Kasumi-1 (cell line): Measurements from ENCODE around the gene ABCC11.

Source experiments
- DNase-seq, 2 experiments: peaks; one replicate each; lab custom pipeline; 2025; lab: John Stamatoyannopoulos, UW

The ABCC11 gene

DNA sequence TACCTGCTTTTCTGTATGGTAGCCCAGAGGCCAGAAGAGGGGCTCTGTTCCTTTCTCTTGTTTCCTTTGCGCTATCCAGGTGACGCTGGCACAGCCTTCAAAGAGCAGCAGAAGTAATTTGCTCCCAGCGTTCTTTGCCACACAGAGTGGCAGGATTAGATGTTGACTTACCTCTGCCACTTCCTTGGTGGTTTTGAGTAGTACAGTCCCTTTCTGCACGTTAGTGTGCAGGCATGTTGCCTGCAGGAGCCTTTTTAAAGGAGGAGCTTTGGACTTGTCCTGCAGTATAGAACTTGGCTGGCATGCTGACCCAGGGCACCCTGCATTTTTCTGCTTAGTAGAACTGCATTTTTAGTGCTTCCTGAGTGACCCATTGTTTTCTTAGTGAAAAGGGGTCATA, at the start of gene ABCC11:
TSS of gene ABCC11 (minus strand) at position 229 of the 400 bp plus-strand sequence. CDS start 15,618 bp downstream, outside the sequence.
- no peak for DNase-seq

GRCh38 chr16:48295488-48296281, 48.3 kb upstream of the ABCC11 start:
- no peak for DNase-seq

DNA sequence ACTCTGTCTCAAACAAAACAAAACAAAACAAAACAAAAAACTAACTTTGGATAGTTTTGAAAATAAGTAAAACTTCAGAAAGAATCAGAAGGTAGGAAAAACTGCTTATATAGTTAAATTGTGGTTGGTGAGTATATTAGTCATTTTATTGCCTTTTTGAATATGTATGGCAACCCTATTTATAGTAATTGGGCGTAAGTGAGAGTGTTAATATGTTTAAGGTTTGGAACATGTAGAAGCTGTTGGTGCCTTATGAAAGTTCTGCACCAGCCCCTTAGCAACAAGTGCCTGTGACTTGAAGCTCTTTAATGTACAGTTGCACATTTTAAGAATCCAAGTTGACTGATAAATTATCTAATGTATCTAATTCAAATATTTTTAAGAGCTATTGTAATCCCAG, 47.4 kb upstream of the ABCC11 start:
- DNase-seq, result no peak

DNA sequence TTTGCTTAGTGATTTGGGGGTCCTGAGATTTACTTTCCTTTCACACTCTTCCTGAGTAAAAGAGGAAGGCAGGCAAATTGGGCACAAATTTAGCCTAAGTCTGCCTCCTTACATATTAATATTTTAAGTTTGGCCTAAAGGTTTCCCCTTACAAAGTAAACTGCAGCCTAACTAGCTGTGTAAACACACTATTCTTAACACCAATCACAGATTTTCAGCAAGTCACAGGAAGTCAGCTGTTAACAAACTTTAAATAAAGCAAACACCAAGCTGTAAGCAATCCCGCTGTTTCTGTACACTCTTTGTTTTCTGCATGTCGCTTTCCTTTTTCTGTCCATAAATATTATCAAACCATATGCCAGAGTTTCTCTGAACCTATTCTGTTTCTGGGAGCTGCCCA, 45.1 kb upstream of the ABCC11 start:
- DNase-seq, result no peak

GRCh38 chr16:48291754-48292153, 44.4 kb upstream of the ABCC11 start:
- no peak for DNase-seq

DNA sequence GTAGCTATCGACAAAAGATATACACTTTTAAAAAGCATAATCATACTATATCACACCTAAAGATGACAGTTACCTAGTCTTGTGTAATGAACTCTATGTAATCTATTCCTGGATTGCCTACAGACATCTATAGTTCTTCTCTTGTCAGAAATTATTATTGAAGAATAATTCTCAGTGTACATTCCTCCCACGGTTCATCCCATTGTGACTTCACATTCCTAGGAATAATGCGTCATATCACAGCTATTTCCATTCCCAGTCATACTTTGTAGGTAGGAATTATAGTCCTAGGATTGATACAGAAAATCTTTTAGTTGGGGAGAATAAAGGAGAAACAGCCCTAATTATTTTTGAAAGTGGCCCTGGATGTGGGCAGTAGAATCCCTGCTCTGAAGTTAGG, 44.0 kb upstream of the ABCC11 start:
- no peak for DNase-seq

- no peak for DNase-seq
Measured at GRCh38 chr16:48287239-48287638, 39.9 kb upstream of the ABCC11 start.

GRCh38 chr16:48284772-48285409, 37.6 kb upstream of the ABCC11 start:
- peak in 1 of 2 experiments; percentile 5 for DNase-seq

DNA sequence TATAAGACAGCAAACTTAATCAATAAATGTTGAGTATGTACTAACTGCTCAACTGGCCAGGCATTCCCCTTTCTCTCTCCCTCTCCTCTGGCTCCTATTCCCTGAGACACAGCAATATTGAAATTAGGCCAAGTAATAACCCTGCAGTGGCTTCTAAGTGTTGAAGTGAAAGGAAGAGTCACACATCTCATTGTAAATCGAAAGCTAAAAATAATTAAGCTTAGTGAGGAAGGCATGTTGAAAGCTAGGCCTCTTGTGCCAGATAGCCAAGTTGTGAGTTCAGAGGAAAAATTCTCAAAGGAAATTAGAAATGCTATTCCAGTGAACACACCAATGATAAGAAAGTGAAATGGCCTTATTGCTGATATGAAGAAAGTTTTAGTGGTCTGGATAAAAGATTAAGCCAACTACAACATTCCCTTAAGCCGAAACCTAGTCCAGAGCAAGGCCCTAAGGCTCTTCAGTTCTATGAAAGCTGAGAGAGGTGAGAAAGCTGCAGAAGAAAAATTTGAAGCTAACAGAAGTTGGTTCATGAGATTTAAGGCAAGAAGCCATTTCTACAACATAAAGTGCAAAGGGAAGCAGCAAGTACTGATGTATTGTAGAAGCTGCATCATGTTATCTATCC, 35.4 kb upstream of the ABCC11 start:
- DNase-seq, result no peak

DNA sequence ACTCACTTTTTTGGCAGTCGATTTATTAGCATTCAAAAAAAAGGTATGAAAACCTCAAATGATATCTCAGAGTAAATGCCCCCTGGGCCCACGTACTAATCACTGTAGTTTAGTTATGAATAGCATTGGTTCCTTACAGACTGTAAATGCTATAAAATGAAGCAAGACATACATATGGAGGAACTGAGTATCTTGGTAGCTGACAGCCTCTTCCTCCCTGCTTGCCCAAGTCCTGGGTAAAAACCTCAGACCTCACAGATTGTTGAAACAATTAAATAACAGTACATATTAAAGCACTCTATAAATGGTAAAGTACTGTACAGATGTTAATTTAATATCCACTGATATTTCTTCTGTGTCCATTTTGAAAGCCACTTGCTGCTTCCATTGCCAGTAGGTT, 33.2 kb upstream of the ABCC11 start:
- peak; percentile 24 to 33 for DNase-seq

DNA sequence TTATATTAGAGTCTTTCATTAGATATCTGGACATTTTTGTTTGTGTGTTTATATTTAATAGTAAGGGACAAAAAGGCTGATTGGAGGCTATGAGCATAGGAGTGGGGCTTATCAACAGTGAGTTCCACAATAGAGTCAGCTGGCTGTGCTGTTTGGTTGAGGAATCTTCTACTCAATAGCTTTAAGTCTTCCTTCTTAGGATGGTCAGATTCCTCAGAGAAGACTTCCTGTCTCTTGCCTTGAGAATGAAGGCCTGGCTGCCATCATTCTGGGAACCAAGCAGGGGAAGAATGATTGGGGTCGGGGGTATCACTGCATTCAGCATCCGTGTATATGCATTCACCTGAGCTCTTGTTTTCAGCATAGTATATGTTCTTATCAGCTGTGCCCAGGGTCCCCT, 31.9 kb upstream of the ABCC11 start:
- DNase-seq, result no peak

DNA sequence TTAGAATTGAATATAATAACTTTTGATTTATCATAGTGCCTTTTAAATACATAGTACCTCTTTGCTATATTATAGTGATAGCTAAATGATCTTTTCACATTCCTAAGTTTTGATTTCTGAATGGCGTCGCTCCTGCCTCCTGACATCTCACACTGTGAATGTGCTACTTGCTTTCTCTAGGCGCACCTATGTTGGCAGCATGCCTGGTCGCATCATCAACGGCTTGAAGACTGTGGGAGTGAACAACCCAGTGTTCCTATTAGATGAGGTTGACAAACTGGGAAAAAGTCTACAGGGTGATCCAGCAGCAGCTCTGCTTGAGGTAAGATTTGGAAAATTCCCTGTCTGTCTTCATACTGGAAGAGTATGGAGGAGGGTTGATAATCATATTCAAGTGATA, 29.8 kb upstream of the ABCC11 start:
- DNase-seq, result no peak

DNA sequence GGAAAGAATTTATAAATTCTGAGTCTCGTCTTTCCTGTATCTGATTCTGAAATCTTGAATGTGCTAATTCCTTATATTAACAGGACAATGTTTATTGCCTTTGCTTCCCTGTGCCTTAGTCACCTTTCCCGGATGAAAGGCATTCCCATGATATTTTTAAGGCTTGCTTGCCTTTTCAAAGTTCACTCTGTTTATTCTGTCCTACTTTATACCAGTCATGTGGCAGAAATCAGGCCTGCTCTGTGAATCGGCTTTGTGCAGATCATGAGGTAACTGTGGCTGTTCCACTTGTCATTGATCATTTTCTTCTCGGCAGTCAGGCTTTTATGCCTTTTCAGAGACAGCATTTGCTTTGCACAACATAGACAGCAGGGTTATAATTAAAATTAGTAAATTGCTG, 28.8 kb upstream of the ABCC11 start:
- DNase-seq, result no peak

DNA sequence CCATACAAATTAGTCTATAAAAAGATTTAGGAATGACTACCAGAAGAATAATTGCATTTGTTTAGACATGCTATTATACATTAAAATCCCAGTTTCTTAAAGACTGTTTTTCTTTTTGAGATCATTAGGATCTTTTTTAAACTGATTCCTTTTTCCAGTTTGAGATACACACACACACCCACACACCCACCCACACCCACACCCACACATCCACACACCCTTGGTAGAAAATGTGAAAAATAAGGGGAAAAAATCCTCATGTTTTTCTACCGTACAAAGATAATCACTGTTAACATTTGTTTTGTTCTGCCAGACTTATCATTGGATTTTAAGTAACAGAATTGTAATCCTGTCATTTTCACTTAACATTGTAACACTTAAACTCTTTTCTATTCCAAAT, 27.1 kb upstream of the ABCC11 start:
- DNase-seq, result no peak

- DNase-seq, result no peak
Measured at GRCh38 chr16:48272837-48273421, 25.6 kb upstream of the ABCC11 start.

DNA sequence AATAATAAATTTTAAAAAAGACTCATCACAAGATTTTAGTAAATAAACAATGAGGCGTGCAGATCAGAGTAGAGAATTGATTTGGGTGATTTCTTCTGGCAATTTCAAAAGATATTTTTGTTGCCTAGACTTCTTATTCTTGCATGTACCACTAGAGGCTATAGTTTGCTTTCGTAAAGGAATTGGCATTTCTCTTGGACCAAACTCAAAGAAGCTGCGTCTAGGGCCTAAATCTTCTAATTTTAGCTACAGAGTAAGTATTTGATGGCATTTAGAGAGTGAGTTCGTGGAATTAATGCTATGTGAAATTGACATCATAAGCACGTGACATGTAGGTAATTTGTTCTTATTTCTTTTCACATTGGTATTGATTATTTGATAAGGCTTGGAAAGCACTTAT, 24.4 kb upstream of the ABCC11 start:
- DNase-seq, result peak; percentile 13 to 25

DNA sequence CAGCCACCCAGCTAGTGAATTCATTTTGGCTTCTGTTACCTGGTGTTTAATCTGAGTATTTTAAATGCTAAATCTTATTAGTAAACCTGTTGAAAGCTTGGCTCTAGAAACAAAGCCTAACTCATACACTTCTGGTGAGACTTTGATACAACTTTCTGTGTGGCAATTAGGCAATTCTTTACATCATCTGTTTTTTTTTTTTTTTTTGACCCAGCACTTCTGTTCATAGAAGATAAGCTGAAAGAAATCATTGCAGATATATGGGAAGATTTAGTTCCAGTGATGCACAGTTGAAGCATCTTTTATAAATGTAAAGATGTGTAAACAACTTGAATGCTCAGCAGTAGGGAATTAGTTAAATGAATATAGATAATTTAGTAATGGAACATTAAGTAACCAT, 21.7 kb upstream of the ABCC11 start:
- no peak for DNase-seq

DNA sequence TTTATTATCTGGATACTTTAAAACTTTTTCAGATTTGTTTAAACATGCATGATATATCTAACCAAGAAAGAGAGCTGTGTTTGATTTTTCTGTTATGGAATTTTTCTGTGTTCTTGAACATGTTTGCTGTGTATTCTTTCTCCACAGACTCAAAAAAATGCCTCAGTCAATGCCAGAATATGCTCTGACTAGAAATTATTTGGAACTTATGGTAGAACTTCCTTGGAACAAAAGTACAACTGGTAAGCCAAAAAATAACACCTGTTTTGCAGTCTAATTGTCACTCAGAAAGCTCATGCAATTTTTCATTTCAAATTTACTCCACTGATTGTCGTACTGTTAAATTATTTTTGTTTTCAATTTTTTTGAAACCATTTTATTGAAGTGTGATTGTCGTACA, 15.3 kb upstream of the ABCC11 start:
- DNase-seq, result no peak

- no peak for DNase-seq
Measured at GRCh38 chr16:48261569-48261968, 14.2 kb upstream of the ABCC11 start.

DNA sequence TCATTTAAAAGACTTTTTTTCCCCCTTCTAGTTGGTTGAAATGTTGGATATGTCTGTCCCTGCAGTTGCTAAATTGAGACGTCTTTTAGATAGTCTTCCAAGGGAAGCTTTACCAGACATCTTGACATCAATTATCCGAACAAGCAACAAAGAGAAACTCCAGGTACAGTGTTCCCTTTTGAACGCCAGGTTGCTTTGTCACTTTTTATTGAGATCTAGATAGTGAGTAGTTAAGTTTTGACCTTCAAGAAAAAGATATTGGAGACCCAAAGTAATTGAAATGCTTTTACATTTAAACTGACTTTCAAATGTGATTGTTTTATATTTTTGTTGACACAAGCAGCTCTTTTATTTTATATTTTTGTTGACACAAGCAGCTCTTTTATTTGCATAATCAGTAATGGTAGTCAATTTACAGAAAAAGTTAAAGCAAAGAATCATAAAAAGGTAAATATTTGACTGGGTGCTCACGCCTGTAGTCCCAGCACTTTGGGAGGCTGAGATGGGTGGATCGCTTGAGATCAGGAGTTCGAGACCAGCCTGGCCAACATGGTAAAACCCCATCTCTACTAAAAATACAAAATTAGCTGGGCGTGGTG, 9.3 kb upstream of the ABCC11 start:
- no peak for DNase-seq

- DNase-seq, result no peak
Measured at GRCh38 chr16:48252013-48252412, 4.7 kb upstream of the ABCC11 start.

DNA sequence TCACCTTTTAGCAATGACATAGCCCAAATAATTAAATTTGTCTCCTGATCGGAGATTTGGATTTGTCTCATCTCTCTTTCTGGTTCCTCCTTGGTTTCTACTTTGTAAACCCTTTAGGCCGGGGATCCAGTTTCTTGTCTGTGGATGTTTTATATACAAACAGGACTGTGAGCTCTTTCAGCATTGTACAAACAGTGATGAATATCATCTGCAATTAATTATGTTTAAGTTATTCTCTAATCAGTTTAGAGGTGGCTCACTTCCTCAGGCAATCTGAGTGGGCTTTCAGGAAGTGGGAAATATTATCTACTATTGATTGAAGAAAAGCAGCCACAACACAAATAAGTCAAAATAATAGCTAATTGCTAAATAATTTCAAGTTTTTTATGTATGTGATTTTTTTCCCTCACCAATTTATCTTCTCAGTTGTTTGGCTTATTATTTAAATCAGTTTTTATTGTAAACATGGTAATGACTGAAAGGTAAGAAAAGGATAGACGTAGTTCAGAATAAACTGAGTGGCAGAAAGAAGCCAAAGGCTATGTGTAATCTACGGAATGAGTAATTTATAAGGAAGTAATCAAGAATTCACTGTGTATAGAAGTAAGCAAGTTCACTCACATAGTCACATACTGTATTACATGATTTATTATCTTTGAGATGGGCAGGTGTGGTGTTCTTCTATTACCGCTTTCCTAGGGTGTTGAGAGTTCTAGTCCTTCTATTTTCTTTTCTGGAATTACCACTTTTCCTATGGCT, 3.4 kb upstream of the ABCC11 start:
- no peak for DNase-seq
